Caco-2 (cell line): ENCODE data around the gene CFAP107. TPM values are rescaled to one million over a fixed set of nuclear protein-coding genes. Genes with fewer than 3 reads are reported as not detected.
A peak's percentile ranks its signal among the peaks of the same experiment; 100 is the strongest.
"Not testable (repeated sequence)": the region's sequence is repeated elsewhere in the genome, so short reads cannot be mapped to it uniquely, and the experiment has no call there.

ENCODE experiments used
- BruUV-seq: library from RNA; stranded (reverse); fragments of 400-500 nt; replicated peaks from 2 replicates; lab custom pipeline; 2021; lab: Mats Ljungman, UMichigan
- CTCF ChIA-PET: fragments of 300-600 bp; sonication (Branson Sonifier 250); formaldehyde crosslinking; loops from one replicate; lab custom pipeline; 2022; ENCODE audit warnings: antibody characterized with exemption; lab: Charles Lee
- POLR2A ChIA-PET: fragments of 300-600 bp; sonication (Branson Sonifier 250); formaldehyde crosslinking; loops from one replicate; lab custom pipeline; 2022; ENCODE audit warnings: antibody characterized with exemption; lab: Charles Lee
- DNase-seq, 2 experiments: peaks; one replicate each; pipeline versions ENCODE4 v3.0.0 to v3.0.0-alpha.2; 2020 to 2022
- H3K27me3 ChIP-seq: replicated peaks from 2 replicates; pipeline ENCODE4 v1.6.0; 2011; ENCODE audit warnings: low read length; ENCODE audit not compliant: control insufficient read depth, insufficient read depth
- H3K36me3 ChIP-seq: 2 replicates; pipeline ENCODE4 v1.5.1; 2011; ENCODE audit warnings: low read length; ENCODE audit not compliant: control insufficient read depth, insufficient read depth
- H3K4me1 ChIP-seq: fragments of 250-450 bp; sonication (Bioruptor Pico); 2 replicates; pipeline ENCODE4 v1.5.1; 2020; ENCODE audit warnings: mild to moderate bottlenecking
- H3K4me3 ChIP-seq: 2 replicates; pipeline ENCODE4 v1.5.1; 2011; ENCODE audit warnings: low read depth, mild to moderate bottlenecking, control low read depth, low read length
- H3K9me3 ChIP-seq: fragments of 250-450 bp; sonication (Bioruptor Pico); 2 replicates; pipeline ENCODE4 v1.5.1; 2020; ENCODE audit warnings: mild to moderate bottlenecking, moderate library complexity
- H3K27ac Mint-ChIP-seq: one replicate; pipeline ENCODE4 v1.8.0; 2022; ENCODE audit warnings: mixed read lengths; ENCODE audit not compliant: unreplicated experiment
- H3K27me3 Mint-ChIP-seq: one replicate; pipeline ENCODE4 v1.8.0; 2022; ENCODE audit warnings: mixed read lengths; ENCODE audit not compliant: insufficient read depth, unreplicated experiment
- H3K36me3 Mint-ChIP-seq: one replicate; pipeline ENCODE4 v1.8.0; 2022; ENCODE audit warnings: mild to moderate bottlenecking, mixed read lengths; ENCODE audit not compliant: insufficient read depth, unreplicated experiment
- H3K4me1 Mint-ChIP-seq: one replicate; pipeline ENCODE4 v1.8.0; 2022; ENCODE audit warnings: low read depth, mixed read lengths; ENCODE audit not compliant: unreplicated experiment
- H3K4me3 Mint-ChIP-seq: one replicate; pipeline ENCODE4 v1.8.0; 2022; ENCODE audit warnings: mild to moderate bottlenecking, moderate library complexity, mixed read lengths; ENCODE audit not compliant: unreplicated experiment
- H3K9me3 Mint-ChIP-seq: one replicate; pipeline ENCODE4 v1.8.0; 2022; ENCODE audit warnings: mixed read lengths; ENCODE audit not compliant: unreplicated experiment
- intact Hi-C: fragments of 100-400 bp; cut with micrococcal nuclease; formaldehyde crosslinking; loops from one replicate; pipeline ENCODE4 v1.10.0; 2022; ENCODE audit not compliant: unreplicated experiment
- total RNA-seq: library from RNA; stranded (reverse); gene quantifications from 2 replicates; pipeline ENCODE4 v1.2.3, GENCODE V29; 2022
- TF ChIP-seq, protein P1 (sequence below), 2 experiments: fragments of 200-600 bp in 1 of 2; IDR thresholded peaks; 1 replicate in 1 of 2; 2 replicates in 1 of 2; pipeline versions ENCODE4 v1.5.1 to v1.8.0; 2011 to 2022; ENCODE audit warnings: antibody characterized with exemption in 1 of 2, control low read depth in 1 of 2, inconsistent platforms in 1 of 2, low read depth in 1 of 2, low read length in 1 of 2, mild to moderate bottlenecking in 1 of 2, moderate library complexity in 1 of 2; ENCODE audit not compliant: insufficient read depth in 1 of 2, severe bottlenecking in 1 of 2, unreplicated experiment in 1 of 2

Gene CFAP107
- total RNA-seq, 1 experiment from 2014 or later, result not detected

DNA sequence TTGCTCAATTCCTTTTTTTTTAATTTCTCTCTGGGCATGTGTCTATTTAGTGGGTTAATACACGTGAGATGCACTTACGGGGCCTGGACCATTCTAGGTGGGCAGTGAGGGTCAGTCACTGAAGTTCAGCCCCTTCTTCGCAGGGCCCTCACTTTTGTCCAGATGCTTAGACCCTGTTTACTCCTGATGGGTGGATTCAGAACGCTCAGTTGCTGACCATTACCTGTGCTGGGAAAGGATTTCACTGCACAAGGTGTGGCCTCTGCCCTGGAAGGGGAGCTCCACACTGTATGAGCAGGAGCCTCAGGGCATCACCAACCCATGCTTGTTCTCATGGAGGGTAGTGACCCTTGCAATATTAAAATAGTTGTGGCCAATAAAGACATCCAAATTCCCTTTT is 32.1 kb downstream of the CFAP107 start:
- TF ChIP-seq, protein P1, sequence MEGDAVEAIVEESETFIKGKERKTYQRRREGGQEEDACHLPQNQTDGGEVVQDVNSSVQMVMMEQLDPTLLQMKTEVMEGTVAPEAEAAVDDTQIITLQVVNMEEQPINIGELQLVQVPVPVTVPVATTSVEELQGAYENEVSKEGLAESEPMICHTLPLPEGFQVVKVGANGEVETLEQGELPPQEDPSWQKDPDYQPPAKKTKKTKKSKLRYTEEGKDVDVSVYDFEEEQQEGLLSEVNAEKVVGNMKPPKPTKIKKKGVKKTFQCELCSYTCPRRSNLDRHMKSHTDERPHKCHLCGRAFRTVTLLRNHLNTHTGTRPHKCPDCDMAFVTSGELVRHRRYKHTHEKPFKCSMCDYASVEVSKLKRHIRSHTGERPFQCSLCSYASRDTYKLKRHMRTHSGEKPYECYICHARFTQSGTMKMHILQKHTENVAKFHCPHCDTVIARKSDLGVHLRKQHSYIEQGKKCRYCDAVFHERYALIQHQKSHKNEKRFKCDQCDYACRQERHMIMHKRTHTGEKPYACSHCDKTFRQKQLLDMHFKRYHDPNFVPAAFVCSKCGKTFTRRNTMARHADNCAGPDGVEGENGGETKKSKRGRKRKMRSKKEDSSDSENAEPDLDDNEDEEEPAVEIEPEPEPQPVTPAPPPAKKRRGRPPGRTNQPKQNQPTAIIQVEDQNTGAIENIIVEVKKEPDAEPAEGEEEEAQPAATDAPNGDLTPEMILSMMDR (IDR thresholded peaks at IDR 0.05; ENCODE audit: insufficient read depth in 1 of 2, low read depth in 1 of 2, low read length in 1 of 2, severe bottlenecking in 1 of 2, unreplicated experiment in 1 of 2), result no peak
- BruUV-seq, result no TSS peak
- Histone ChIP-seq H3K4me3 (no peak overlapping the region), H3K9me3 (no peaks in the 10 kb centered on the region), H3K36me3 (no peaks in the 10 kb centered on the region), H3K4me1 (no peaks in the 10 kb centered on the region), H3K27me3 (no peaks in the 10 kb centered on the region)
- CTCF ChIA-PET, result no interaction called here
- Mint-ChIP-seq H3K4me3 (no peak overlapping the region), H3K9me3 (no peaks in the 10 kb centered on the region), H3K4me1 (no peaks in the 10 kb centered on the region), H3K27ac (no peak overlapping the region), H3K36me3 (no peaks in the 10 kb centered on the region), H3K27me3 (peaks cover 3% of the 10 kb centered on the region)
- DNase-seq, result no peak
- intact Hi-C loops, result no loop called here
- POLR2A ChIA-PET, result no interaction called here

DNA sequence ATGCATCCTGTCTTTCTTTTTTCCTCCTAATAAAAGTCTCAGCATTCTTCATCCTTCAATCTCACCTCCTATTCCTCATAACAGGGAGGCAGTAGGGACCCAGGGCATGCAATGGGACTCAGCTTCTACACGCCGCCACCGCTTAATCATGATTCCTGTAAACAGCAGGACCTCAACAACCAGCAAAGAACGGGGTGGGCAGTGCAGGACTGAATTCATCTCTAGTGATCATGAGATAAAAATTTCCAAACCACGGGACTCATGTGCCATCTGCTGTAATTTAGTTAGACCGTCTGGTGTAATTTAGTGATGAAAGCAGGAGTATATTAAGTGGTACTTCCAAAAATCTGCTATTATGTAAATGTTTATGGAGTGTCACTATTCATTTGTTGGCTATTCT is 32.9 kb downstream of the CFAP107 start:
- no peaks in the 10 kb centered on the region for H3K4me1 ChIP-seq
- H3K4me3 Mint-ChIP-seq, result no peak overlapping the region
- H3K4me3 ChIP-seq, result no peak overlapping the region
- H3K36me3 Mint-ChIP-seq, result no peaks in the 10 kb centered on the region
- POLR2A ChIA-PET, result no interaction called here
- CTCF ChIA-PET, result no interaction called here
- intact Hi-C loops, result no loop called here
- TF ChIP-seq, protein P1 (IDR thresholded peaks at IDR 0.05; ENCODE audit: insufficient read depth in 1 of 2, low read depth in 1 of 2, low read length in 1 of 2, severe bottlenecking in 1 of 2, unreplicated experiment in 1 of 2), result no peak
- H3K27ac Mint-ChIP-seq, result no peak overlapping the region
- H3K9me3 Mint-ChIP-seq, result no peaks in the 10 kb centered on the region
- no peaks in the 10 kb centered on the region for H3K27me3 ChIP-seq
- no peaks in the 10 kb centered on the region for H3K9me3 ChIP-seq
- no TSS peak for BruUV-seq
- no peaks in the 10 kb centered on the region for H3K27me3 Mint-ChIP-seq
- DNase-seq, result no peak
- H3K4me1 Mint-ChIP-seq, result no peaks in the 10 kb centered on the region
- no peaks in the 10 kb centered on the region for H3K36me3 ChIP-seq

DNA sequence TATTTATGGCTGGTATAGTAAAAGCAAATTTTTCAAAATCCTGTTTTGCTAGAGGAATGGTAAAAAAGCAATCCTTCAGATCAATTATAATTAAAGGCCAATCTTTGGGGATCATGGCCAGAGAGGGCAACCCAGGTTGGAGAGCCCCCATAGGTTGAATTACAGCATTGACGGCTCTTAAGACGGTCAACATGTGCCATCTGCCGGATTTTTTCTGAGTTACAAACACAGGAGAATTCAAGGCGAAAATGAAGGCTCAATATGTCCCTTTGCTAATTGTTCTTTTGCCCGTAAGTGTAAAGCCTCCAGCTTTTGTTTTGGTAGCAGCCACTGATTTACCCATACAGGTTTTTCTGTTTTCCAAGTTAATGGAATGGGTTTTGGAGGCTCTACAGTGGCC is 35.5 kb downstream of the CFAP107 start:
- H3K27me3 ChIP-seq, CTCF ChIA-PET, intact Hi-C loops, H3K27ac Mint-ChIP-seq, BruUV-seq, H3K4me1 ChIP-seq, H3K4me1 Mint-ChIP-seq, H3K36me3 Mint-ChIP-seq, H3K9me3 ChIP-seq, POLR2A ChIA-PET, H3K4me3 Mint-ChIP-seq, H3K27me3 Mint-ChIP-seq, H3K4me3 ChIP-seq, H3K36me3 ChIP-seq: not testable (repeated sequence)
- peaks cover 10% of the 10 kb centered on the region for H3K9me3 Mint-ChIP-seq
- peak in 1 of 2 experiments; percentile 30 for DNase-seq

DNA sequence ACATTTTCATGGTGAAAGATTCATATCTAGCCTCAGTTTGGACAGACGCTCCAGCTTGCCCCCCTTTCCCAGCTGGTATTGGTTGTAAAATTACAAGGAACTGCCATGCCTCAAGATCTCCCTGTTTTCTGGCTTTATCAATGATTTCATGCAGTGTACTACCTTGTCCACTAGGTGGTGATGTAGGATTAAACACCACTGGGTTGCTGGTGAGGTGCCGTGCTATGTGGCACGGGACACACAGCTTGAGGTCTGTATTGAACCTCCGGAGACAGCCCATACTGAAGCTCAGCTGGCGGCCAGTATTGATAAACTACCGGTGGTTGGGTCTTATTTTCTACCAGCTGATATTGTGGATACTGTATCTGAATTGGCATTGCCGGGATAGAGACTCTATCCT is 37.8 kb downstream of the CFAP107 start:
- H3K27me3 Mint-ChIP-seq, H3K36me3 ChIP-seq, BruUV-seq, H3K4me1 Mint-ChIP-seq, CTCF ChIA-PET, H3K9me3 ChIP-seq, H3K36me3 Mint-ChIP-seq, H3K4me1 ChIP-seq, POLR2A ChIA-PET, H3K27ac Mint-ChIP-seq, H3K4me3 Mint-ChIP-seq, H3K4me3 ChIP-seq, H3K27me3 ChIP-seq, intact Hi-C loops: not testable (repeated sequence)
- TF ChIP-seq, protein P1 (IDR thresholded peaks at IDR 0.05; ENCODE audit: insufficient read depth in 1 of 2, low read depth in 1 of 2, low read length in 1 of 2, severe bottlenecking in 1 of 2, unreplicated experiment in 1 of 2), result peak in 1 of 2 experiments; percentile 24
- peak in 1 of 2 experiments; percentile 34 for DNase-seq
- H3K9me3 Mint-ChIP-seq, result peaks cover 10% of the 10 kb centered on the region

DNA sequence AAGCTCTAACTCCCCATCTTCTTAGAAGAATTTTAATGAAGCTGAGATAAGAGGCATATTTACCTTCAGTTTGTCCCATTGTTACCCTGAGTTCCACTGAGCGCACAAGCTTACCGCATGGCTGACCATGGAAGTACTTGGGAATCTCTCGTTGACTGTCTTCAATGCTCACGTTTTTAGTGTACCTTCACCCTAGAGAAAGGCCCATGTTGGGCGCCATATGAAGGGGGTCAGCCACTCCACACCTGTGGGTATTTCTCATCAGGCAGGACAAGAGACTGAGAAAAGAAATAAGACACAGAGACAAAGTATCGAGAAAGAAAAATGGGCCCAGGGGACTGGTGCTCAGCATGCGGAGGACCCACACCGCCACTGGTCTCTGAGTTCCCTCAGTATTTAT is 38.7 kb downstream of the CFAP107 start:
- H3K27ac Mint-ChIP-seq, H3K4me3 ChIP-seq, CTCF ChIA-PET, H3K36me3 Mint-ChIP-seq, intact Hi-C loops, H3K4me1 Mint-ChIP-seq, H3K4me3 Mint-ChIP-seq, H3K9me3 ChIP-seq, H3K4me1 ChIP-seq, H3K36me3 ChIP-seq, POLR2A ChIA-PET, BruUV-seq, H3K27me3 Mint-ChIP-seq, H3K27me3 ChIP-seq: not testable (repeated sequence)
- H3K9me3 Mint-ChIP-seq, result peaks cover 10% of the 10 kb centered on the region
- DNase-seq, result peak in 1 of 2 experiments; percentile 9
